Liver (tissue), 9 donors: ENCODE measurements around the gene GMDS. TPM values are rescaled to one million over a fixed set of nuclear protein-coding genes. Genes with fewer than 3 reads are reported as not detected.

ENCODE experiments used
- DNase-seq: peaks from one replicate; pipeline ENCODE4 v3.0.0-alpha.2; 2017; ENCODE audit warnings: low spot score
- H3K27ac ChIP-seq, 2 donors: one replicate each; pipeline ENCODE4 v1.7.0; 2013; ENCODE audit warnings: inconsistent platforms in 2 of 2, low read length in 2 of 2, control low read depth in 1 of 2, low read depth in 1 of 2, mild to moderate bottlenecking in 1 of 2
- H3K27me3 ChIP-seq, 4 donors: one replicate each; pipeline versions ENCODE4 v1.6.1 to v1.7.0; 2013; ENCODE audit warnings: low read length in 3 of 4, inconsistent platforms in 1 of 4, mild to moderate bottlenecking in 1 of 4, moderate library complexity in 1 of 4; ENCODE audit not compliant: control insufficient read depth in 4 of 4, insufficient read depth in 4 of 4
- H3K36me3 ChIP-seq, 4 donors: one replicate each; pipeline versions ENCODE4 v1.6.1 to v1.7.0; 2013; ENCODE audit warnings: low read length in 3 of 4, mild to moderate bottlenecking in 3 of 4, low read depth in 1 of 4, moderate library complexity in 1 of 4; ENCODE audit not compliant: control insufficient read depth in 4 of 4, insufficient read depth in 3 of 4
- H3K4me1 ChIP-seq, 4 donors: one replicate each; pipeline versions ENCODE4 v1.6.1 to v1.7.0; 2013; ENCODE audit warnings: low read length in 3 of 4, mild to moderate bottlenecking in 3 of 4, moderate library complexity in 1 of 4; ENCODE audit not compliant: control insufficient read depth in 4 of 4, insufficient read depth in 4 of 4
- H3K4me3 ChIP-seq, 3 donors: one replicate each; pipeline versions ENCODE4 v1.6.1 to v1.7.0; 2013; ENCODE audit warnings: low read length in 3 of 3, control low read depth in 1 of 3, low read depth in 1 of 3, mild to moderate bottlenecking in 1 of 3
- H3K9ac ChIP-seq, 2 donors: one replicate each; pipeline ENCODE4 v1.7.0; 2013; ENCODE audit warnings: low read length in 2 of 2, mild to moderate bottlenecking in 2 of 2, moderate library complexity in 2 of 2, control low read depth in 1 of 2, low read depth in 1 of 2
- H3K9me3 ChIP-seq, 4 donors: one replicate each; pipeline versions ENCODE4 v1.6.1 to v1.7.0; 2013; ENCODE audit warnings: low read length in 3 of 4; ENCODE audit not compliant: control insufficient read depth in 4 of 4
- ATF3 ChIP-seq: IDR thresholded peaks from 2 replicates; pipeline ENCODE4 v1.6.1; 2016; ENCODE audit warnings: antibody characterized with exemption
- CTCF ChIP-seq: fragments of 150-350 bp; IDR thresholded peaks from 2 replicates; pipeline ENCODE4 v1.5.1; 2017; ENCODE audit warnings: improper control_type of control experiment, low read depth, low read length; ENCODE audit not compliant: missing input control
- EGR1 ChIP-seq, 2 donors: IDR thresholded peaks; 2 replicates each; pipeline ENCODE4 v1.6.1; 2016 to 2018; ENCODE audit warnings: antibody characterized with exemption in 2 of 2, low read depth in 2 of 2
- FOXA1 ChIP-seq: IDR thresholded peaks from 2 replicates; pipeline ENCODE4 v1.6.1; 2016; ENCODE audit warnings: antibody characterized with exemption
- FOXA2 ChIP-seq: IDR thresholded peaks from 2 replicates; pipeline ENCODE4 v1.6.1; 2016; ENCODE audit warnings: antibody characterized with exemption
- GABPA ChIP-seq, 2 donors: IDR thresholded peaks in 1 of 2; conservative IDR thresholded peaks in 1 of 2; 2 replicates each; pipeline ENCODE4 v1.6.1; 2016; ENCODE audit warnings: antibody characterized with exemption in 2 of 2, mild to moderate bottlenecking in 1 of 2, moderate library complexity in 1 of 2
- HNF4A ChIP-seq, 2 donors: conservative IDR thresholded peaks; 2 replicates each; pipeline ENCODE4 v1.6.1; 2016; ENCODE audit warnings: antibody characterized with exemption in 2 of 2, mild to moderate bottlenecking in 2 of 2
- JUND ChIP-seq, 2 donors: IDR thresholded peaks; 2 replicates each; pipeline ENCODE4 v1.6.1; 2016; ENCODE audit warnings: antibody characterized with exemption in 2 of 2
- MAX ChIP-seq: IDR thresholded peaks from 2 replicates; pipeline ENCODE4 v1.6.1; 2016; ENCODE audit warnings: antibody characterized with exemption
- NR2F2 ChIP-seq: IDR thresholded peaks from 2 replicates; pipeline ENCODE4 v1.6.1; 2016; ENCODE audit warnings: antibody characterized with exemption
- RAD21 ChIP-seq, 2 donors: IDR thresholded peaks; 2 replicates each; pipeline ENCODE4 v1.6.1; 2016; ENCODE audit warnings: antibody characterized with exemption in 2 of 2, mild to moderate bottlenecking in 2 of 2
- REST ChIP-seq: IDR thresholded peaks from 2 replicates; pipeline ENCODE4 v1.6.1; 2016; ENCODE audit warnings: antibody characterized with exemption, mild to moderate bottlenecking
- SP1 ChIP-seq: IDR thresholded peaks from 2 replicates; pipeline ENCODE4 v1.6.1; 2018; ENCODE audit warnings: antibody characterized with exemption, mild to moderate bottlenecking
- TAF1 ChIP-seq: conservative IDR thresholded peaks from 2 replicates; pipeline ENCODE4 v1.6.1; 2016; ENCODE audit warnings: antibody characterized with exemption, mild to moderate bottlenecking
- YY1 ChIP-seq: IDR thresholded peaks from 2 replicates; pipeline ENCODE4 v1.6.1; 2016; ENCODE audit warnings: antibody characterized with exemption, mild to moderate bottlenecking
- ZBTB33 ChIP-seq: IDR thresholded peaks from 2 replicates; pipeline ENCODE4 v1.6.1; 2016; ENCODE audit warnings: antibody characterized with exemption
- WGBS: extraction: QIAGEN DNeasy Blood & Tissue Kit; methylation state at CpG from one replicate; pipeline ENCODE4 v1.1.7; 2013; 5-methylcytosine and 5-hydroxymethylcytosine counted together
- polyA plus RNA-seq, 2 donors: library from polyadenylated mRNA; stranded (reverse) in 1 of 2; unstranded in 1 of 2; fragments of 200-250 nt in 1 of 2; fragments of >200 nt in 1 of 2; fragmentation: Nextera tagmentation in 1 of 2; extraction: Ambion mirVana in 1 of 2; gene quantifications; one replicate each; pipeline versions ENCODE4 v1.2.1 to v1.2.3, GENCODE V29; 2013 to 2015
- total RNA-seq, 2 donors: library from RNA; depleted of rRNA; stranded (reverse); fragments of >200 nt; gene quantifications; one replicate each; pipeline ENCODE4 v1.2.3, GENCODE V29; 2014
- donor health status: healthy.
- donor health status: healthy.
- donor health status: healthy.
- donor health status: healthy.
- donor health status: healthy.

The GMDS gene
- total and polyA plus RNA-seq, 4 donors: 3.5 to 15.6 (median 13.0) TPM

- no peak for DNase-seq
- 93% methylated on average over 8 of the region's 8 CpGs for WGBS
- H3K27me3 ChIP-seq: no peaks in the 10 kb centered on the region
- H3K27ac ChIP-seq: no peak overlapping the region
- no peaks in the 10 kb centered on the region for H3K9me3 ChIP-seq
- TF ChIP-seq EGR1 (IDR thresholded peaks at IDR 0.05; ENCODE audit: low read depth in 2 of 2) (no peak), ATF3 (no peak), SP1 (no peak), TAF1 (no peak), GABPA (IDR thresholded peaks at IDR 0.05 in 1 of 2, conservative IDR thresholded peaks at IDR 0.05 in 1 of 2) (no peak), ZBTB33 (no peak), CTCF (no peak), YY1 (no peak), MAX (no peak), HNF4A (conservative IDR thresholded peaks at IDR 0.05) (no peak), FOXA2 (no peak), FOXA1 (no peak), NR2F2 (no peak), JUND (IDR thresholded peaks at IDR 0.05) (no peak), RAD21 (IDR thresholded peaks at IDR 0.05) (no peak), REST (no peak)
- no peak overlapping the region for H3K4me3 ChIP-seq
- no peaks in the 10 kb centered on the region for H3K36me3 ChIP-seq
- H3K9ac ChIP-seq: no peak overlapping the region
- H3K4me1 ChIP-seq: no peaks in the 10 kb centered on the region
These were observed 448.5 kb downstream of the GMDS start for GRCh38 chr6:1796706-1797529.
